HG03039 (cell line): ENCODE results near the gene SLX4IP.
"Not testable (repeated sequence)": the region's sequence is repeated elsewhere in the genome, so short reads cannot be mapped to it uniquely, and the experiment has no call there.

ENCODE experiments used
- ATAC-seq: cut with Tn5 transposase; IDR thresholded peaks from one replicate; pipeline ENCODE4 v1.9.1; 2021; ENCODE audit warnings: mild to moderate bottlenecking, moderate library complexity; ENCODE audit not compliant: unreplicated experiment

SLX4IP gene

DNA sequence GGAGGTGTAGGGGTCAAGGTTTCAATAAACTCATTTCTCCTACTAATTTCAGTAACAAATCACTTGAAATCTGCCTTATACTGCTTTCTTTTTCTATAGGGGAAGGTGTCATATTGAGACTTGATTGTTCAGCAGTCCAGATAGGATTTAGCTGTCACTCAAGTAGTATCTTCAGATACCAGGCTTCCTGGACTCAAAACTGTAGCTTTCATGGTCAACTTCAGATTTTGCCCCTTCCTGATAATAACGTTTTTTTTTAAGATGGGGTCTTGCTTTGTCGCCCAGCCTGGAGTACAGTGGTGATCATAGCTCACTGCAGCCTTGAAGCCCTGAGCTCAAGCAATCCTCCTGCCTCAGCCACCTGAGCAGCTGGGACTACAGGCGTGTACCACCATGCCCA, 160.9 kb downstream of the SLX4IP start:
- ATAC-seq = no peak

DNA sequence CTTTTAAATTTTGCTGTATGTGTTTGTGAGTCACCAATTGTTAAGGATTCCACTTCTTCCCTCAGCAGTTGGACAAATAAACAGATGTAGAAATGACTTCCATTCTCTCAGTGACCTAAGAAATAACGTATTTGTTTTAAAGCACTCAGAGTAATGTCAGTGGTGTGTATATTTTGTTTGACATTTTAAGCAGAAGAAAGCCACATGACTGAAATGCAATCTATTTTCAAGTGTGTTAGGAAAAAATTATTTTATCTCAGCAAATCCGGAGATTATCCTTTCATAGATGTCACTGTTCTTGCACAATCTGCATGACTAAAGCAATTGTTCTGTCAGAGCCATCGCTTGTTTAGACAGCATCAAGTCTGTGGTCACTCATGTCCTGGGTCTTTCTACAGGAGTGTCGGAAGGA, 161.6 kb downstream of the SLX4IP start:
- no peak for ATAC-seq

DNA sequence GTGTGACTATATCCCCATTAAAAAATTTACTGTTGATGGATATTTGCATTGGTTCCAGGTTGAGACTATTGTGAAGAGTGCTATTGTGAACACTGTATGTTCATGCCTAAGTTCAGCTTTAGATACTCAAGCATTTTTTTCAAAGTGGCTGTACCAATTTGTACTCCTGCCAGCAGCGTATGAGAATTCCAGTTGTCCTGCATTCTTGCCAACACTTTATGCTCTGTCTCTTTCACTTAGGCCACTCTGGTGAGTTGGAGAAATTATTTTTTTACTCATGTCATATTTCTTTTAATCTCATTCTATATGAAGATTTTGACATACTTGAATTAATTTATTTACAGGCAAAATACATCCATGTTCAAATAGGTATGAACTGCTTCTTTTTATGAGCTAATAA, 162.5 kb downstream of the SLX4IP start:
- ATAC-seq = no peak

DNA sequence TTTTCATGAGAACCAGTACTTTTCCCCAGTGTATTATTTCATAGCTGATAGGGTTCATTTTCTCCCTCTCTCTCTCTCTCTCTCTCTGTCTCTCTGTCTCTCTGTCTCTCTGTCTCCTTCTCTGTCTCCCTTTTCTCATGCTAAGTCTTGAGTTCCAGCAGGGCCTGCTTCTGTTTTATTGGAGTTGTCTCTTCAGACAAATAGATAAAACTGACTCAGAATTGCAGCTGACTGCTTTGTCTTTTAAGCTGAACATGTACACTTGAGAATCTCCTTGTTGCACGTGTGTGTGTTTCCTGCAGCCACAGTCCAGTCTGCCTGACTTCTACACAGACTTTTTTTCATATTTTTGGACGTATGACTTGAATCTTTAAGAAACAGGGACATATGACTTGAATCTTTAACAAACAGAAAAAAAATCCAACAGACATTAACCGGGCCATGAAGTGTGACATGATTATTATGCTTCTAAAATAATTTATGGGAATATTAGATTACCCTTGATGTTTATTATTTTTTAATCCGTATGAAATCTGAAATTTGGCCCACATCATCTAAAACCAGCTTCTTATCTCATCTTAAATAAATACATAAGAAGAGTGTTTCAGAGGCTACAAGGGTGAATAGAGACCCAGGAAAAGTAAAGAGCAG, 167.2 kb downstream of the SLX4IP start:
- no peak for ATAC-seq

DNA sequence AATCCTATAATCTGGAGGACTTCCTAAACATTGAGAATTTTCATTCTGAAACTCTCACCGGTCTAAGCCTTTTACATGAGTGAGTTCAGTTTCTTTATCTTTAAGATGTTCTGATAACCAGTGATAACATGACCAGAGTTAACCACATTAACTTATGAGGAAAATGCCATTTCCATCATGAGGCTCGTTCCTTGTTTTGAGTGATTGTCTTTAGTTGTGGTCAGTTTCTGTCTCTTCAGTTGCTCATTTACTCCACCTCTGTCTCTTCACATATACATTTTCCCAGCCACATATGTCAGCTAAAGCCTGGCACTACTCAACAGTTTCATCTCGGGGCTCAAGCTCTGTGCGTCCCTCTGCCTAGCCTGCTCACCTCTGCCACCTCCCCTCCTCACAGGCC, 168.3 kb downstream of the SLX4IP start:
- no peak for ATAC-seq

DNA sequence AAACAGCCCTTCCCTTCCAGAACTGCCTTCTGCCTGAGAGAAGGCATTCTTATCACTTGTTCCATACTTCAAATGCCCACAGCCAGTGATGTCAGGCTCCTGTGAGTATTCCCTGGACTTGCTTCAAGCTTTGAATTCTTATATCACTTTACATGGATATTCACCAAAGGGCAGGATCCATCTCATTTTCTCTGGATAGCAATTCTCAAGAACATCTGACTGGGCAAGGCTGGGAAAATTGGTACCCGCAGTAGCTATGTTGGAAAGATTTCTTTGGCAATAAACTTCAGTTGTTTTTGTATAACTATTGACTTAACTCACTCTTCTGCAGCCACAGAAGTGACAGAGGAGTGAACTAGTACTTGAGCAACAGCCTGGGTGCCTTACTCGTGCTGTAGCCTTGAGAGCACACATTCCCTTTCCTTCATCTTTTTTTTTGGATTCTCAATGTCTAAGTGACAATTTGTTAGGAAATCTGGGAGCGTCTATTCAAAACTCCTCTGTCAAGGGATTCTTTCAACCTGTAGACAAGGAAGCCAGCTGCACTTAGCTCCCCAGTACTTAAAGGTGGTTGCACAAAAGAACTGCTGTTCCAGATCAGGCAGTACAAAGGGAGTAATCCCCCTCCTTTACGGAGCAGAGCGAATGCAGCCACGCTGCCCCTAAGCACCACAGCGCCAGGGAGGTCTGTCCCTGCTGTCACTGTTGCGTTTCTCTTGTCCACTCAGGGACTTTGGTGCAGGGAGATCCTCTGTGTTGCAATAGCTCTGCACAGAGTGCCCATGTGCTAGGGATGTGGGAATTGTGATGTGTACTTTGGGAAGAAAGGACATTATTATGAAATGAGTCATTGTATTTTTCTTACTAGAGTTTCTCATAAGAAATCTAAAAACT, 169.1 kb downstream of the SLX4IP start:
- no peak for ATAC-seq

DNA sequence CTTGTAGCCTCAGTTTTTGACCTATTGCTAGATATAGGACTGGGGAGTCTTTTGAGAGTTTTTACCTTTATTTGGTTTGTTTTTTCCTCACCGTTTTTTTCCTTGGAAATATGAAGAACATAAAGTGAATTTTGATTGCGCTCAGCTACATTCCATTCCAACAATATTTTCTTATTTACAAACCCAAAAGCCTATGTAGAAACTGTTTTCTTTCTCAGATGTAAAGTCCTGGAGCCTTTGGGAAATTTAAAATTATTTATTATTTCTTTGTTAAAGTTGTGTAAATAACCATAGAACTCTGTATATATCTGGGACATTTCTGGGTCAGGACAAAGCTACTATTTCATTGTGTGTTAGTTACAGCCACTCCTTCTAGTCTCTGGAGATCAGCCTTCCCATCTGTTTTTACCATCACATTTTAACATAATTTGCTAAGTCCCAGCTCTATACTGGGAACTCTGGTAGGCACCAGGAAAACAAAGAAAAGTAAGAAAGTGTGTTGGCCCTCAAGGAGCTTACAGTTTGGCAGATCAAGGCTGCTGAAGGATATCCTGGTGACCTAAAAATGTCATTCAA, 169.8 kb downstream of the SLX4IP start:
- no peak for ATAC-seq

DNA sequence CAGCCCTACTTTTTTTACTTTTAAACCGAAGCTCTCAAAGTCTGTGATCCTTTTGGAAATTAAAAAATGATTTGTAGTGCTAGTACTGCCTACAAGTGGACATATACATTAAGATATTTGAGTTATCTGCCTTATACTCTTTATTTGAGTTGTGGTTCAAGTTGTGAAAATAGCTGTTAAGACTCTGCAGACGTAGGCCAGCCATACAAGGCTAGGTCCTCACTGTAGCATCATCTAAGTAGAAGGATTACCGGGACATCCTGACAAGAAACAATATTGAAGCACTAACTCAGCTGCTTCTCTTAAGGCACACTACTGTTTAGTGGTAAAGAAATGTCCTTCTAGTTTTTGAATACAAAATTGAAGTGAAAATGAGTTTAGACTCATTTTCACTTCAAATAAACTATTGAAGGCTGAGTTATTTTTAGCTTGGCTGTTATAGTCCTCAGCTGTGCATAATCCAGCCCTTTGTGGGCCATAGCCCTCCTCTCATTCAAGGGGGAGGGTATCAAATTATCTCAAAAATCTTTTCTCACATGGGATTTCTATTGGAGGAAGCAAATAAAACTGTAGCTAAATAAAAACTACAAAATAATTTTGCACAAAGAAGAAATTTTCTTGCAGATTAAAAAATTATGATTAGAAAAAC, 170.6 kb downstream of the SLX4IP start:
- ATAC-seq = no peak

DNA sequence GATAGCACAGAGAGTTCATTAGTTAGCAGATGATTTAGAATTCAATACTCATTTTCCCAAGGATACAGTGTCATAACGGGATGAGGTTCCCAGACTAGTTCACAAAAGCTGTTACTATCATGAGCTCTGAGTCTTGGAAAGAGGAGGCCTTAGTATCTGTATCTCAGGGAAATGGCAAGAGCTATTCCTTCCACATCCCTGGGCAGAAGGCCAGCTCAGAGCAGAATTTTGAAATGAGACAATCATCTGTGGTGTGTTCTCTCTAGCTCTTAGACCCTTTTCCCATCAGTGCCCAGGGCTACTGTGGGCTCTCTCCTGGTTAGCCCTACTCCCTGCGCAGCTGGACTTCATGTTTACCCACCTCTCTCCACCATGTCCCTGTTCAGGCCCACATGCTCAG, 174.2 kb downstream of the SLX4IP start:
- no peak for ATAC-seq

DNA sequence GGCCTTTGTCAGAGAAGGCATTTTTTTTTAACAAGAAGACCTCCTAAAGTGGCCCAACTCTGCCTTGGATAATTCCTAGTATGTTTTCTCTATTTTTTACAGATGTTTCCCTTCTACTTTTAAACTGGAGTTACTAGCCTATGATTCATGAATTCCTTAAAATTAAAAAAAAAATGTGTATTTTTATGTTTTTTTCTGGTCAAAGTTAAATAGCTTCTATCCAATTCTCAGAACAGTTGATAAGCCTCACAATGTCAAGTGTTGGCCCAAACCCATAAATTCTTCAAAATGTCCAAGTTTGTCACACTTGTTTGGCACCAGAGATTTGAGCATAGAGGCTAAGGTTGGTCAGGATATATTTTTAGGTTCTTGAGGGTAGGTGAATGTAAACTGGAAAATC, 174.7 kb downstream of the SLX4IP start:
- no peak for ATAC-seq

DNA sequence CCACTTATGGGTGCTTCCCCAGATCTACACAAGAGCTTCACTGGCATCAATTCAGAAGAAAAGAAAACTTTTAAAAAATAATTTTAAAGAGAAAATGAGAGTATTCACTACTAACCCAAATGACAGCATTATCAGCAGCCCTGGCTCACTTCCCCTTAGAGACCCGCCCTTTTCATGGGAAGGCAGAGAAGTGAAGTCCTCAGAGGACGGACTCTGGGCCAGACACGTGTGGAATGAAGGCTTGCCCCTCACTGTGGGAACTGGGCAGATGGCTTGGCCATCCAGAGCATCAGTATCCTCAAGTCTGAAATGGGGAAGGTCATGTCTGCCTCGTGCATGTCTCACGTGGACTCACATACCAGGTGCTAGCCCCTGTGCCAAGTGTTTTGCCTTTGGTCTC, 175.1 kb downstream of the SLX4IP start:
- no peak for ATAC-seq

DNA sequence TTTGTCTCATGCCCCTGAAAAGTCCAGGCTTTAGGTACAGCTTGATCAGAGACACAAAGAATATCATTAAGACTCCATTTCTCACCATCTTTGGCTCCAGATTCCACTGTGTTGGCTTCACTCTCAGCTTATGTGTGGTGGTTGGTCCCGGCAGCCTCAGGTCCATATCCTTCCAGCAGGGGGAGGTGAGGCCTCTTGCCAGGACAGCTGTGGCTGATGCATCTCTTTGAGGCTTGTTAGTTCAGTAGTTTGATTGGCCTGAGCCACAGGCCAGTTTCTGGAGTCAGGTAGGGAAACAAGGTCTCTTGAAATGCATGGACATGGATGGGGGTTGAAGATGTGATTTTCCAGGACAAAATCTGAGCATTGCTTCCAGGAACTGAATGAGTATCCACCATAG, 176.3 kb downstream of the SLX4IP start:
- ATAC-seq = no peak

DNA sequence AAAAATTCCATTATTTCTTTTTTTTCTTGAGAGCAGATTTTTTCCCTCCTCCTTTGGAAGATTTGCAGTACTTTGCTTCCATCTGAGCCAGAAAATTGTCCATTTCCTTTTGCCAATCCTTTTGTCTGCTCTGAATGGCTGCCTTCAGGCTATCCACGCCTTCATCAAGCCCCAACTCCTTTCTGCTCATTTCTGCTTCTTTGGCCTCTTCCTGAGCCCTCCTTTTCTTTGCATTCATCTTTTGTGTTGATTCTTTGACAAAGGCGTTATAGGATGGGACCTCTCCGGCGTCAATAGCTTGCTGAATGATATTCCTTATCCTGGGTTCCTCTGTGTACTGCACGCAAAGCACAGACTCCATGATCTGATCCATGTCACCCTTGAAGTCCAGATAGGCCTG, 178.3 kb downstream of the SLX4IP start:
- not testable (repeated sequence) for ATAC-seq

DNA sequence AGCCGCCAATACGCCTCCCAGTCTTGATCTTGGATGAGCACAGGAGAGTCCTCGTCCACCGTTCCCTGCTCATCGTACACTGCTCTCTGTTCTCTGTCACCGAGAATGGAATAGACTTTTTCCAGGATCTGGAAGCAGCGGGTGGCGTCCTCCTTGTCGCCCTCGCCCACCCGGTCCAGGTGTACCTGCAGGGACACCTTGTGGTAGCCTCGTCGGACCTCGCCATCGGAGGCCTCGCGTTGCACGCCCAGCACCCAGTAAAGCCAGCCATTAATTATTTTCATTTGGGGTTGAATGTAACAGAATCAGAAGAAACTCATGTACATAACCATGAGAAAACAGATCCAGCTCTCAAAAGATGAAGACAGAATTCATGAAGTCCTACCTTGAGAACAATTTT, 178.8 kb downstream of the SLX4IP start:
- no peak for ATAC-seq

DNA sequence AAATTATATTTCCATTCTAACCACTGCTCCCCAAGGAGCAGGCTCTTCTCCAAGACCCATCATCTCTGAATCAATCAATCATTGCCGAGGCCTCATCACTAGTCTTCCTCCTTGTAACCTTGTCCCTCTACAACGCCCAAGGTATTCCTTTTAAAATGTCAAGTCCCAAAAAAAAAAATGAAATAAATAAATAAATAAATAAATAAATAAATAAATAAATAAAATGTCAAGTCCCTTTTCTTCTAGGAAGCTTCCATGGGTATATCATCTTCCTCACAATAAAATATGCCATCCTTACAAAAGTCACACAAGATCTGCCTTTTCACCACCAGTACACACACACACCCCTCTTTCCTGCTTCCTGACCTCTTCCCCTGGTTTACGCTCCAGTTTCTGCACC, 181.1 kb downstream of the SLX4IP start:
- no peak for ATAC-seq

DNA sequence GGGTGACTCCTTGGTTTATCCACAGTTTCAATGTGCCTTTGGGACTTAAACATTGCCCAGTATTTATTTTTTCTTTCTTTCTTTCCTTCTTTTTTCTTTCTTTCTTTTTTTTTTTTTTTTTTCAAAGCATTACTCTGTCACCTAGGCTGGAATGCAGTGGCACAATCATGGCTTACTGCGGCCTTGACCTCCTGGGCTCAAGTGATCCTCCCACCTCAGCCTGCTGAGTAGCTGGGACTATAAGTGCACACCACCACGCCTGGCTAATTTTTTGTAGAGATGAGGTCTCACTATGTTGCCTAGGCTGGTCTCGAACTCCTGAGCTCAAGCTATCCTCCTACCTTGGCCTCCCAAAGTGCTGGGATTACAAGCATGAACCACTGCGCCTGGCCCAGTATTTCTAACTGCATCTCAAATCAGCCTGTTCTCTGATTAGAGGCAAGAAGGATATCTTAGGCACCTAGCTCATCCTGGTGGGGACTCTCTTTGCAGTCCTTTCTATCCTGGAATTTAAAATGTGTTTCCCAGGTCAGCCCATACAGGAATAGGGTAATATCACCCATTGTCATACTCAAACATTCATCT, 182.5 kb downstream of the SLX4IP start:
- not testable (repeated sequence) for ATAC-seq

DNA sequence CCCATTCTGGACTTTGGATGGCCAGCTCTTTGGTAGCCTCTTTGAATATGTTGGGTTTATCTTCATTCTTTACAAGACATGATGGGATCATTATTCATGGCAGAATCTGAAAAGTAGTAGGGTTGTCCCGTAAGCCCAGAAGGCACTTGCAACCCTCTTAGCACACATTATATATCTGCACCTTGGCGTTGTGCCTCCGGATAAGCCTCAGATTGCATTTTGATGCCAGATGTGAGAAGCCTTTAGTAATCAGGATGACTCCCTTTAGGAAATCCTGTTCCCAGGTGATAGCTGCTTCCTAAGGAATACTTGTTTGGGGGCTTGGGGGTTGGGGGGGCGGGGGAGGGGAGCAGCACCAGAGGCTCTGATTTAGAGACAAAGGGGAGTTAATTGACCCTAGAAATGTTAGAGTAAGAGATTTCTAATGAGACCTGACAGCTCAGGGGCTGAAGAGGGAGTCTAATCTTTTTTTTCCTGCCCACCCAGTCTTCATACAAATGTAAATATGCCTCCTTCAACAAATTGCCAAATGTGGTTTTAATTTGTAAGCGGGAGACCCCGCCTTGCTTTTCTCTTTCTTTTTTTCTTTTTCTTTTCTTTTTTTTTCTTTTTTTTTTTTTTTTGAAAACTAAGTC, 183.6 kb downstream of the SLX4IP start:
- ATAC-seq = no peak

DNA sequence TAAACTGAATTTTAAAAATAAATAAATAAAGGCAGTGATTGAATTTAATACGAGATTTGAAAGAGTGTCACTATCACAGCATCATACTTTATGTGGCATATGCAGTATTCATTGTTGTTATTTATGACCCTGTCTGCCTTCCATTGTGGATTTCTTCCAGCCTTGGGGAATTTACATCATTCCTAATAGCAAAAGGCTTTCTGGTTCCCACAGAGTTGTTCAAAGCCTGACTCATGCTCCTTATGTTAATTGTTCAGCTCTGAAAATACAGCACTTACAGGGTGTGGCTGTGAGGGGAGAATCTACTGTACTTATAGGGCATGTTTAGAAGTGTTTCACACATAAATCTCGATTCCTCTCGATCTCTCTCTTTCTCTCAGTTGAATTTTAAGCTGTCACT, 184.3 kb downstream of the SLX4IP start:
- ATAC-seq = no peak

DNA sequence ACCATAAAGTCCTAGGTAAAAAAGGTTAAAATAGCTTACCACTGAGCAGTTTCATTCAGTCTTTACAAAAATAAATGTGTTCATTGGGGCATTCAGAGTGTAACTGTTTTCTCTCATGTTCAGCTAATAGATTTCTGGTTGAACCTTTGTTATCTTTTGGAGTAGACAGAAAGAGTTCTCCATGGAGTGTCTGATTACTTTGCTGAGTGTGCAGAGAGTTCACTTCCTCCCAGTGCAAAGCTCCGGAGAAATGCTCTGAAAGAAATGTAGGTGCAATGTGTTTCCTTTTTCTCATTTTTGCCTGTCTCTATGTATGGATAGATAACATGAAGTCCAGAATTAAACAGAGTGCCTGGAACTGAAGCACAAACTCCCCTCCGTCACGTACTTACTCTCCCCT, 186.0 kb downstream of the SLX4IP start:
- ATAC-seq = no peak

DNA sequence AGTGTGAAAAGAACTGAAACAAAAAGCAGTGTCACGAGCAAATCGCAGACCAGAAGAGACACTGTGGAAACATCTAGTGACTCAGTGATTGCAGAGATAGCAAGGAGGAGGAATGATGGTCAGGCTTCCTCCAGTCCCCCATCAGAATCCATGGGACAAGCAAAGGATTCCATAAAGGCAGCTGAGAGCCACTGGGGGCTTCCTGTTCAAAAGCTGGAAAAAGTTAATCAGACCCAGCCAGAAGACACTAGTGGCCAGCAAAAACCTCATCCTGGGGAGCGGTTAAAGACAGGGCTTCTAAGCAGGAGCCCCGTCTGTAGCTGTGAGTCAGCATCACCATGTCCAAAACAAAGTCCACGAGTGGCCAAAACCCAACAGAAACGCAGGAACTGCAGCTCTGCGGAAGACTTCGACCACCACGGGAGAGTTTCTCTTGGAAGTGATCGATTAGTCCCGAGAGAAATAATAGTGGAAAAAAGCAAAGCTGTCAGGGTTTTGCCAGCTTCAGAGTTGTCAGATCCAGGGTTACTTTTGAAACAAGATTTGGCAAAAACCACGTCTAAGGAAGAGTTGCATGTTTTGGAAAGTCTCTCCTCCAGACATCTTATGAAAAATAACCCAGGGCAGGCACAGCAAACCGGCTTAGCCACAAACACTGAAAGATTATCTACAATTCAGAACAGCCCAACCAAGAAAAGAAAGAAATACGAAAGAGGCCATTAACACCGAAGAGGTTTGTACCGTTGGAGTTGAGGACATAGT, 187.7 kb downstream of the SLX4IP start:
- no peak for ATAC-seq
